Astrocyte of the spinal cord (primary cell): ENCODE data around the gene HBD.

ENCODE experiments used
- DNase-seq: peaks from one replicate; pipeline ENCODE4 v3.0.0; 2011; ENCODE audit warnings: low read depth, low spot score
- H3K4me3 ChIP-seq: 2 replicates; pipeline ENCODE4 v1.5.1; 2011; ENCODE audit warnings: low read depth, mild to moderate bottlenecking, low read length, moderate library complexity
- CTCF ChIP-seq: IDR thresholded peaks from 2 replicates; pipeline ENCODE4 v1.5.1; 2012; ENCODE audit warnings: low read depth, mild to moderate bottlenecking, low read length, inconsistent platforms
- in situ Hi-C: cut with HindIII; loops from 2 replicates; pipeline ENCODE4 v1.10.0; 2017; ENCODE audit warnings: low sequenced_read_pairs

HBD gene

GRCh38 chr11:5246772-5247471 lies 12.6 kb upstream of the HBD start:
- in situ Hi-C loops, result no loop called here
- H3K4me3 ChIP-seq, result no peak overlapping the region
- TF ChIP-seq CTCF, result no peak
- no peak for DNase-seq

GRCh38 chr11:5245155-5245554 lies 10.9 kb upstream of the HBD start:
- no peak overlapping the region for H3K4me3 ChIP-seq
- no peak for DNase-seq
- TF ChIP-seq CTCF, result no peak
- in situ Hi-C loops, result no loop called here

GRCh38 chr11:5243816-5244180 lies 9.5 kb upstream of the HBD start:
- no peak overlapping the region for H3K4me3 ChIP-seq
- no peak for DNase-seq
- in situ Hi-C loops, result no loop called here
- TF ChIP-seq CTCF, result no peak

- TF ChIP-seq CTCF, result no peak
- no peak for DNase-seq
Observed at GRCh38 chr11:5242933-5243815, 8.9 kb upstream of the HBD start.

GRCh38 chr11:5242208-5242607 lies 7.9 kb upstream of the HBD start:
- no peak for TF ChIP-seq CTCF

More at GRCh38 chr11:5242933-5243815, 8.9 kb upstream of the HBD start:
- H3K4me3 ChIP-seq, result no peak overlapping the region
- in situ Hi-C loops, result no loop called here

GRCh38 chr11:5241458-5241857 lies 7.2 kb upstream of the HBD start:
- in situ Hi-C loops, result no loop called here
- DNase-seq, result no peak
- no peak overlapping the region for H3K4me3 ChIP-seq
- no peak for TF ChIP-seq CTCF

More at GRCh38 chr11:5242208-5242607, 7.9 kb upstream of the HBD start:
- DNase-seq, result no peak
- in situ Hi-C loops, result no loop called here
- no peak overlapping the region for H3K4me3 ChIP-seq
